BJ (cell line): ENCODE data around the gene DIAPH1. TPM values are rescaled to one million over a fixed set of nuclear protein-coding genes. Genes with fewer than 3 reads are reported as not detected.

Experiments used
- CTCF ChIA-PET: fragments of 350-600 bp; formaldehyde crosslinking; extraction: SDS; loops from one replicate; lab custom pipeline; 2021; ENCODE audit warnings: antibody characterized with exemption, inconsistent platforms; lab: Yijun Ruan, JAX
- POLR2A ChIA-PET: fragments of 300-600 bp; sonication (Branson Sonifier 250); formaldehyde crosslinking; extraction: SDS; loops from one replicate; lab custom pipeline; 2021; ENCODE audit warnings: antibody characterized with exemption; lab: Charles Lee
- DNase-seq: peaks from one replicate; pipeline ENCODE4 v3.0.0-alpha.2; 2011; ENCODE audit warnings: low read depth
- H3K27me3 ChIP-seq: 2 replicates; pipeline ENCODE4 v1.6.0; 2011; ENCODE audit warnings: low read length; ENCODE audit not compliant: control insufficient read depth, insufficient read depth
- H3K36me3 ChIP-seq: 2 replicates; pipeline ENCODE4 v1.5.1; 2011; ENCODE audit warnings: low read length; ENCODE audit not compliant: control insufficient read depth, insufficient read depth
- H3K4me3 ChIP-seq: 2 replicates; pipeline ENCODE4 v1.5.1; 2011; ENCODE audit warnings: low read depth, mild to moderate bottlenecking, control low read depth, low read length
- CTCF ChIP-seq: IDR thresholded peaks from 2 replicates; pipeline ENCODE4 v1.5.1; 2011; ENCODE audit warnings: low read depth, mild to moderate bottlenecking, control low read depth, inconsistent platforms, low read length, moderate library complexity; ENCODE audit not compliant: insufficient read depth
- polyA plus RNA-seq: library from polyadenylated mRNA; depleted of rRNA; stranded (reverse); fragments of >200 nt; gene quantifications from 2 replicates; pipeline ENCODE4 v1.2.3, GENCODE V29; 2011

The DIAPH1 gene
- polyA plus RNA-seq, 1 experiment = 36.6 TPM

- DNase-seq = no peak
- CTCF ChIA-PET = interaction anchor here (1.0 to 2.2 kb wide), 7 partner anchors 8 to 75 kb away, joined by 3 to 7 read pairs (median 4); partner anchors contain the start of gene PCDHGC3
- H3K4me3 ChIP-seq = no peak overlapping the region
- peaks cover 11% of the 10 kb centered on the region for H3K36me3 ChIP-seq
- H3K27me3 ChIP-seq = no peaks in the 10 kb centered on the region
- TF ChIP-seq CTCF = no peak
- POLR2A ChIA-PET = no interaction called here
Measured at GRCh38 chr5:141486091-141486490, 132.7 kb downstream of the DIAPH1 start.

DNA sequence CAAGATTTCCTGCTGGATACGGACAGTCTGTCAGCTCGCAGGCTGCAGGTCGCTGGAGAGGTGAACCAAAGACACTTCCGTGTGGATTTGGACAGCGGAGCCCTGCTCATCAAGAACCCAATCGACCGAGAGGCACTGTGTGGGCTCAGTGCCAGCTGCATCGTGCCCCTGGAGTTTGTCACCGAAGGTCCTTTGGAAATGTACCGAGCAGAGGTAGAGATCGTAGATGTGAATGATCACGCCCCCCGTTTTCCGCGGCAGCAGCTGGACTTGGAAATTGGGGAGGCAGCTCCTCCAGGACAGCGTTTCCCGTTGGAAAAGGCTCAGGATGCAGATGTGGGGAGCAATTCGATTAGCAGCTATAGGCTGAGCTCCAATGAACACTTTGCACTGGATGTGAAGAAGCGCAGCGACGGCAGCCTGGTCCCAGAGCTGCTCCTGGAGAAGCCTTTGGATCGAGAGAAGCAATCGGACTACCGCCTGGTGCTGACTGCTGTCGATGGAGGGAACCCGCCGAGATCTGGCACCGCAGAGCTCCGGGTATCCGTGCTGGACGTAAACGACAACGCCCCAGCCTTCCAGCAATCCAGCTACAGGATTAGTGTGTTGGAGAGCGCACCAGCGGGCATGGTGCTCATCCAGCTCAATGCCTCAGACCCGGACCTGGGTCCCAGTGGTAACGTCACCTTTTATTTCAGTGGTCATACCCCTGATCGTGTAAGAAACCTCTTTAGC is 133.3 kb downstream of the DIAPH1 start:
- H3K27me3 ChIP-seq = no peaks in the 10 kb centered on the region
- TF ChIP-seq CTCF = no peak
- POLR2A ChIA-PET = no interaction called here
- H3K36me3 ChIP-seq = peaks cover 10% of the 10 kb centered on the region
- H3K4me3 ChIP-seq = no peak overlapping the region
- no peak for DNase-seq
- CTCF ChIA-PET = interaction anchor here (1.5 to 2.2 kb wide), 4 partner anchors 9 to 72 kb away, joined by 3 to 7 read pairs (median 6); partner anchors contain the start of gene PCDHGC3

DNA sequence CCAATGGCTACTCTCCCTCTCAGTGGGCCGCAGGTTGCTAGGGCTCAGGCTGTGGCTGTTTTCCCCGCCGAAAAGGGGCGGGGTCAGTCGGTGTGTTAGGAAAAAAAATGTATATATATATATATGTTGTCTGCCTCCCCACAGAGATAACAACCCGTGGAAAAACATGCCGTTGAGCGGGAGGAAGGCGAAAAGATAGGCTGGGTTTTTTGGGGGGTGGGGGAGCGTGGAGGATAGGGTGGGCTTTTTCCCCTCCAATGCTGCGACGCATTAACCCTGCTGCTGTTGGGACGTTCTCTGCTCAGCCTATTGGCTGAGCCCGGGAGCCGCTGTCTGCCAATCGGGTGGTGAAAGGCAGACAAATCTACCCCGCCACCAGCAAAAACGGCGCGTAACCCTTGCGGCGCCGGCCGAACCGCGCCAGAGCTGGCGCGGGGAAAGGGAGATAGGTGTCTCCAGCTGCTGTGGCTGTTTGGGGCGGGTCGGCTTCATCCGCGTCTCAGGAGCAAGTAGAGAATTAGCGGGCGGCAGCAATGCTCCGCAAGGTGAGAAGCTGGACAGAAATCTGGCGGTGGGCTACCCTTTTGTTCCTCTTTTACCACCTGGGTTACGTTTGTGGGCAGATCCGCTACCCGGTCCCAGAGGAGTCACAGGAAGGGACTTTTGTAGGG is 134.0 kb downstream of the DIAPH1 start, which contains the start of gene PCDHGC4:
Gene PCDHGC4 (plus strand): TSS at position 390 of the 671 bp plus-strand sequence. CDS start 144 bp downstream, at position 534.
- Histone ChIP-seq H3K4me3 (0 out of 2 replicates have a peak within 1 kb of the TSS, but pooled peaks have one; percentile 13), H3K36me3 (peaks cover 9% of the 10 kb centered on the region; the same call in 1 of the 2 replicates), H3K27me3 (no peaks in the 10 kb centered on the region)
- TF ChIP-seq CTCF = no peak
- no peak for DNase-seq
- CTCF ChIA-PET = interaction anchor here (1.0 to 2.6 kb wide), 5 partner anchors 8 to 73 kb away, joined by 3 to 6 read pairs (median 5); no protein-coding TSS in a partner anchor
- POLR2A ChIA-PET = no interaction called here

GRCh38 chr5:141484310-141484640 is 134.5 kb downstream of the DIAPH1 start:
- DNase-seq = no peak
- peaks cover 9% of the 10 kb centered on the region; the same call in 1 of the 2 replicates for H3K36me3 ChIP-seq
- POLR2A ChIA-PET = no interaction called here
- no peaks in the 10 kb centered on the region for H3K27me3 ChIP-seq
- H3K4me3 ChIP-seq = no peak overlapping the region
- CTCF ChIA-PET = interaction anchor here (0.6 to 2.6 kb wide), 5 partner anchors 8 to 74 kb away, joined by 3 to 5 read pairs (median 3); no protein-coding TSS in a partner anchor
- TF ChIP-seq CTCF = no peak

- ChIA-PET CTCF (interaction anchor here (0.6 to 2.6 kb wide), 5 partner anchors 9 to 74 kb away, joined by 3 to 5 read pairs (median 3); no protein-coding TSS in a partner anchor), POLR2A (no interaction called here)
- H3K27me3 ChIP-seq = no peaks in the 10 kb centered on the region
- peaks cover 9% of the 10 kb centered on the region; the same call in 1 of the 2 replicates for H3K36me3 ChIP-seq
- no peak for DNase-seq
- H3K4me3 ChIP-seq = no peak overlapping the region
- TF ChIP-seq CTCF = no peak
Measured at GRCh38 chr5:141483902-141484301, 134.9 kb downstream of the DIAPH1 start.
